Neural cell (in vitro differentiated cells): Measurements from ENCODE around the gene RNF144B.

ENCODE experiments used
- EP300 ChIP-seq: fragments of 450-650 bp; conservative IDR thresholded peaks from 2 replicates; pipeline ENCODE4 v1.6.1; 2014; ENCODE audit warnings: antibody characterized with exemption, mild to moderate bottlenecking, moderate library complexity; ENCODE audit not compliant: poor library complexity, severe bottlenecking
- EZH2 ChIP-seq: fragments of 200-600, 300-800 bp; shearing (Covaris generic), sonication (generic); IDR thresholded peaks from 2 replicates; pipeline ENCODE4 v1.6.1; 2014; ENCODE audit warnings: antibody characterized with exemption, low read length, borderline replicate concordance, mild to moderate bottlenecking; ENCODE audit not compliant: insufficient read depth, poor library complexity, severe bottlenecking
- MXI1 ChIP-seq: fragments of 450-650 bp; conservative IDR thresholded peaks from 2 replicates; pipeline ENCODE4 v1.6.1; 2014; ENCODE audit warnings: antibody characterized with exemption, mild to moderate bottlenecking; ENCODE audit not compliant: poor library complexity, severe bottlenecking
- POLR2AphosphoS5 ChIP-seq: IDR thresholded peaks from 2 replicates; pipeline ENCODE4 v1.6.1; 2012
- RAD21 ChIP-seq: fragments of 450-650 bp; conservative IDR thresholded peaks from 2 replicates; pipeline ENCODE4 v1.6.1; 2014; ENCODE audit warnings: antibody characterized with exemption, mild to moderate bottlenecking, moderate library complexity
- SMC3 ChIP-seq: fragments of 450-650 bp; conservative IDR thresholded peaks from 2 replicates; pipeline ENCODE4 v1.6.1; 2014; ENCODE audit warnings: antibody characterized with exemption, mild to moderate bottlenecking, moderate library complexity; ENCODE audit not compliant: poor library complexity
- TAF1 ChIP-seq: IDR thresholded peaks from 2 replicates; pipeline ENCODE4 v1.6.1; 2012; ENCODE audit warnings: low read depth
- TF ChIP-seq, protein P1 (sequence below): fragments of 450-650 bp; IDR thresholded peaks from 2 replicates; pipeline ENCODE4 v1.5.1; 2014; ENCODE audit warnings: antibody characterized with exemption, mild to moderate bottlenecking, moderate library complexity; ENCODE audit not compliant: poor library complexity, severe bottlenecking
- TF ChIP-seq, protein P2 (sequence below): IDR thresholded peaks from 2 replicates; pipeline ENCODE4 v1.6.1; 2012; ENCODE audit warnings: borderline replicate concordance

DNA sequence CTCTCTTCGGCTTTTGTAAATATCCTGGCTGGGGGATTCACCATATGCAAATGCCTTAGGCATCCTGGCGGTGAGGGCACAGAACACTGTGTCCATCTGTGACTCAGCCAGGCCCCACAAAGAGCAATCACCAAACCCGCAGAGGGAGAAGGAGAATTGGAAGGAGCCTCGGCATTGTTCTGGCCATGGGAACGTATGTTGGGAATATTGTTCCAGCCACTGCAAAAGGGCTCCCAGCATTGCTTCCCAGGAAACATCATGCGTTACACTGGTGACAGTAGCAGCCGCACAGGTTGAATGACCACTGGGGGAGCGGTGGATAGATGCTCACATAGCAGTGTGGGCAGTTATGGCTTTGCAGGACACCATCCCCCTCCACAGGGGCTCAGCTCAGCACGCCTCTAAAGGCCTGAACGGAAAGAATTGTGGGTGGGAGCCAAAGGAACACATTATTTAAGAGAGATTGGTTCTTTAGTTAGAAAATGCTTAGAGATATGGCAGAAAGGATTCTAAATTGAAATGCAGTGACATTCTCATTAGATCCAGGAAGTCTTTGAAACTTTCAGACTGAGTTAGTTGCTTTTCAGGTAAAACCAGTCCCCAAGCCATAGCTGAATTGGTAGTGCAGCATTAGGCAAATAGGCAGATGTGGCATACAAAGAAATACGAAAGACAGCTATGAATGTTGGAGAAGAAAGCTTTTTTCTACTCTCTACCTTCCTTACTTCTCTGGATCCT lies 104.3 kb downstream of the RNF144B start:
- TF ChIP-seq EZH2 (no peak), POLR2AphosphoS5 (no peak), RAD21 (no peak), TAF1 (no peak), MXI1 (no peak), EP300 (no peak), SMC3 (no peak)
- TF ChIP-seq, protein P1, sequence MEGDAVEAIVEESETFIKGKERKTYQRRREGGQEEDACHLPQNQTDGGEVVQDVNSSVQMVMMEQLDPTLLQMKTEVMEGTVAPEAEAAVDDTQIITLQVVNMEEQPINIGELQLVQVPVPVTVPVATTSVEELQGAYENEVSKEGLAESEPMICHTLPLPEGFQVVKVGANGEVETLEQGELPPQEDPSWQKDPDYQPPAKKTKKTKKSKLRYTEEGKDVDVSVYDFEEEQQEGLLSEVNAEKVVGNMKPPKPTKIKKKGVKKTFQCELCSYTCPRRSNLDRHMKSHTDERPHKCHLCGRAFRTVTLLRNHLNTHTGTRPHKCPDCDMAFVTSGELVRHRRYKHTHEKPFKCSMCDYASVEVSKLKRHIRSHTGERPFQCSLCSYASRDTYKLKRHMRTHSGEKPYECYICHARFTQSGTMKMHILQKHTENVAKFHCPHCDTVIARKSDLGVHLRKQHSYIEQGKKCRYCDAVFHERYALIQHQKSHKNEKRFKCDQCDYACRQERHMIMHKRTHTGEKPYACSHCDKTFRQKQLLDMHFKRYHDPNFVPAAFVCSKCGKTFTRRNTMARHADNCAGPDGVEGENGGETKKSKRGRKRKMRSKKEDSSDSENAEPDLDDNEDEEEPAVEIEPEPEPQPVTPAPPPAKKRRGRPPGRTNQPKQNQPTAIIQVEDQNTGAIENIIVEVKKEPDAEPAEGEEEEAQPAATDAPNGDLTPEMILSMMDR, result no peak
- TF ChIP-seq, protein P2, sequence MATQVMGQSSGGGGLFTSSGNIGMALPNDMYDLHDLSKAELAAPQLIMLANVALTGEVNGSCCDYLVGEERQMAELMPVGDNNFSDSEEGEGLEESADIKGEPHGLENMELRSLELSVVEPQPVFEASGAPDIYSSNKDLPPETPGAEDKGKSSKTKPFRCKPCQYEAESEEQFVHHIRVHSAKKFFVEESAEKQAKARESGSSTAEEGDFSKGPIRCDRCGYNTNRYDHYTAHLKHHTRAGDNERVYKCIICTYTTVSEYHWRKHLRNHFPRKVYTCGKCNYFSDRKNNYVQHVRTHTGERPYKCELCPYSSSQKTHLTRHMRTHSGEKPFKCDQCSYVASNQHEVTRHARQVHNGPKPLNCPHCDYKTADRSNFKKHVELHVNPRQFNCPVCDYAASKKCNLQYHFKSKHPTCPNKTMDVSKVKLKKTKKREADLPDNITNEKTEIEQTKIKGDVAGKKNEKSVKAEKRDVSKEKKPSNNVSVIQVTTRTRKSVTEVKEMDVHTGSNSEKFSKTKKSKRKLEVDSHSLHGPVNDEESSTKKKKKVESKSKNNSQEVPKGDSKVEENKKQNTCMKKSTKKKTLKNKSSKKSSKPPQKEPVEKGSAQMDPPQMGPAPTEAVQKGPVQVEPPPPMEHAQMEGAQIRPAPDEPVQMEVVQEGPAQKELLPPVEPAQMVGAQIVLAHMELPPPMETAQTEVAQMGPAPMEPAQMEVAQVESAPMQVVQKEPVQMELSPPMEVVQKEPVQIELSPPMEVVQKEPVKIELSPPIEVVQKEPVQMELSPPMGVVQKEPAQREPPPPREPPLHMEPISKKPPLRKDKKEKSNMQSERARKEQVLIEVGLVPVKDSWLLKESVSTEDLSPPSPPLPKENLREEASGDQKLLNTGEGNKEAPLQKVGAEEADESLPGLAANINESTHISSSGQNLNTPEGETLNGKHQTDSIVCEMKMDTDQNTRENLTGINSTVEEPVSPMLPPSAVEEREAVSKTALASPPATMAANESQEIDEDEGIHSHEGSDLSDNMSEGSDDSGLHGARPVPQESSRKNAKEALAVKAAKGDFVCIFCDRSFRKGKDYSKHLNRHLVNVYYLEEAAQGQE, result no peak
